HG03196 (cell line): Measurements from ENCODE around the gene PDYN.
"Not testable (repeated sequence)": the region's sequence is repeated elsewhere in the genome, so short reads cannot be mapped to it uniquely, and the experiment has no call there.

Experiments used
- ATAC-seq: cut with Tn5 transposase; IDR thresholded peaks from one replicate; pipeline ENCODE4 v1.9.1; 2021; ENCODE audit not compliant: unreplicated experiment

PDYN gene

DNA sequence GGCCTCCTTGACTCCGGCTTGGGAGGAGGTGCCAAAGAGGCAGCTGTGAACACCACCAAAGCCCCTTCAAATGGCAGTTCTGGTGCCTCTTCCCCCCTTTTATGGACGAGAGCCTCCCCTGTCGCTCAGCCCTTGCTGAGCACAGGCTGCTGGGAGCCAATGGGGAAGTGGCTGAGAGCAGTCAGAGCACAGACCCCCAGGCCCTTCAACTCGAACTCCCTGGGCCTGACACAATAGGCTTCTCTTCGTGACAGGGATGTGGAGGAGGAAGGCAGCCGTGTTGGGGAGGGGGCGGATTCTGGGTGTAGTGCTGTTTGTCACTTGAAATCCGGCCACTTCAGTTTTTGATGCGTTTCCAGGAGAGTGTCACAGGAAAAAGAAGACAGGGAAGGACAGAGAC, at the start of gene PDYN:
Gene PDYN (minus strand): TSS at position 73 of the 400 bp plus-strand sequence. CDS start 10,974 bp downstream, outside the sequence.
- ATAC-seq: no peak

- ATAC-seq: no peak
Measured at GRCh38 chr20:2042400-2042799, 48.5 kb upstream of the PDYN start.

DNA sequence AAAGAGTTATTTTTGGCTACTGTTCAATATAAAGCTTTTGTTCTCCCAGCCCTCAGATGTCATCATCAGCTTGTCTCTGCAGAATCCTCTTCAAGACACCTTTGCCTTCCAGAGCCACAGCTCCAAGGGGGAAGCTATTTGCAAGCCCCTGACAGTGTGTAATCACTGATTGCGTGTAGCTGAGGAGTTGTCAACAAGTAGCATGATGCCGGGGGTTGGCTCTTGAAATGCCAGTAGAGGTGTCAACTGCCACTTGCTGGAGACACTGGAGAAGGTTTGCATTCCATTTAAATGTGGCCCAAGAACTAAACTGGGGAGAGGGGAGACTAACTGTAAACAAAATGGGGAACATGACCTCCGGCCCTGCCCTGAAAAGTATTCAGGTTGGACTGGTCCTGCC, 44.3 kb upstream of the PDYN start:
- ATAC-seq: no peak

DNA sequence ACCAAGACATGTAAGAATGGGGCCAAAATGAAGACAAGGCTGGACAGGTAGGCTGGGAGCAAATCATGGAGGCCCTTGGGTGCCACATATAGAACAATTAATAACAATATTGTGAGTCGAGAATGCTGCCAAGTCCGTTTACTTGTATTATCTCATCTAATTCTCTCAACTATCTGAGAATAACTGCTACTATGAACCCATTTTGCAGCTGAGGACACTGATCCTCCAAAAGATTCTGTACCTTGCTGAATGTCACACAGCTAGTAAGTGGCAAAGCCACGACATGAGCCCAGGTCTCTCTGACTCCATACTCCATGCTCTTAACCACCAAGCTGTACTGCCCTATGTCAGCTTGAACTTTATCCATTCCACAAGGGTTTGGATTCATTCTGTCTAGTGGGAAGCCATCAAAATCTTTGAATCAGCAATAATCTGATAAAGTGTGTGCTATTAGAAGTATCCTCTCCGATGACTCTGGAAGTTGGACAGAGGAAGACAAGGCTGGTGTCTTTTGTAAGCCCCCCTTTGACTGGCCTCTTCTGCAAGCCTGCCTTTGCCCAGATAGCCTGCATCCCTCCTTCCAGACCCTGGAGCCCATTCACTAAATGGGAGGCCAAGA, 43.5 kb upstream of the PDYN start:
- no peak for ATAC-seq

DNA sequence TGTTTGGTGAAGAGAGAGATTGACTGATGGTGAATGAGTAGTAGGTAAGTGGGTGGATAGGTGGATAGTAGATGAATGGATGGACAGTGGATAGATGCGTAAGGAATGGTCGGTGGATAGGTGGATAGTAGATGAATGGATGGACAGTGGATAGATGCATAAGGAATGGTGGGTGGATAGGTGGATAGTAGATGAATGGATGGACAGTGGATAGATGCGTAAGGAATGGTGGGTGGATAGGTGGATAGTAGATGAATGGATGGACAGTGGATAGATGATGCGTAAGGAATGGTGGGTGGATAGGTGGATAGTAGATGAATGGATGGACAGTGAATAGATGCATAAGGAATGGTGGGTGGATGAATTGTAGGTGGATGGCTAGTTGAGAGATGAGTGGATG, 42.5 kb upstream of the PDYN start:
- ATAC-seq: not testable (repeated sequence)

GRCh38 chr20:2032168-2032567, 38.3 kb upstream of the PDYN start:
- ATAC-seq: no peak

DNA sequence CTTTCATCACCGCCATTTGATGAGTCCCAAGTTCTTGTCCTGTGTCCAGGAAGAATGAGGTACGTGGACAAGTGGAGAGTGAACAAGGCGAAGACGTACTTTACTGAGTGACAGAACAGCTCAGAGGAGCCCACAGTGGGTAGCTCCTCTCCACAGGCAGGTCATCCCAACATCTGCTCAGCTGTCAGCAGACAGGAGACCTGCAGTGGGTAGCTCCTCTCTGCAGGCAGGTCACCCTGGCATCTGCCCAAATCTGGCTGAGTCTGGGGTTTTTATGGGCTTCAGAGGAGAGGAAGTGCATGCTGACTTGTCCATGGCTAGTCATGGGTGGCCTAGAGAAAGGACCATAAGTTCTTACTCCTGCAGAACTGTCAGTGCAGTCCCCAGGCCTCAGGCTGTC, 32.7 kb upstream of the PDYN start:
- no peak for ATAC-seq

DNA sequence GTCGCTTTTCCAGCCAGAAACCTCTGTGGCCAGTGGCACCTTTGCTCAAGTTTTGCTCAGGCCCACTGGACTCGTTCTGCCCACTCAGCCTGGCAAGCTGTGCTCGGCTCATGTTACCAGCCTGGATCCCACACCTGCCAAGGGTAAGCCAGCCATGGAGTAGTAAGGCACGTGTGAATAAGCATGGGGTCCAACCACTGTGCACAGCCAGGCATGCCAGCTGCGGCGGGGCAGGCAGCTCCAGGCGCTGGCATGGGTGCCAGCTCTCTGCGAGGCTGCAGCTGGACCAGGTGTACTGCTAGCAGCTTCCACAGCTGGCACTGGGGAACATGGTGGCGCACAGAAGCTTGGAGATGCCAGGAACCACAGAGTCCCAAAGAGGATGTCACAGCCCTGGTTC, 32.1 kb upstream of the PDYN start:
- ATAC-seq: no peak

GRCh38 chr20:2023151-2023550, 29.3 kb upstream of the PDYN start:
- no peak for ATAC-seq

GRCh38 chr20:2022163-2022562, 28.3 kb upstream of the PDYN start:
- no peak for ATAC-seq

- no peak for ATAC-seq
Measured at GRCh38 chr20:2010533-2010932, 16.7 kb upstream of the PDYN start.

GRCh38 chr20:2006452-2007361, 12.8 kb upstream of the PDYN start:
- ATAC-seq: no peak

- ATAC-seq: no peak
Measured at GRCh38 chr20:2005831-2006426, 12.1 kb upstream of the PDYN start.

- no peak for ATAC-seq
Measured at GRCh38 chr20:2005359-2005758, 11.5 kb upstream of the PDYN start.

- no peak for ATAC-seq
Measured at GRCh38 chr20:2004171-2004570, 10.3 kb upstream of the PDYN start.

GRCh38 chr20:2002365-2002764, 8.5 kb upstream of the PDYN start:
- ATAC-seq: no peak

- no peak for ATAC-seq
Measured at GRCh38 chr20:2001119-2001518, 7.3 kb upstream of the PDYN start.

DNA sequence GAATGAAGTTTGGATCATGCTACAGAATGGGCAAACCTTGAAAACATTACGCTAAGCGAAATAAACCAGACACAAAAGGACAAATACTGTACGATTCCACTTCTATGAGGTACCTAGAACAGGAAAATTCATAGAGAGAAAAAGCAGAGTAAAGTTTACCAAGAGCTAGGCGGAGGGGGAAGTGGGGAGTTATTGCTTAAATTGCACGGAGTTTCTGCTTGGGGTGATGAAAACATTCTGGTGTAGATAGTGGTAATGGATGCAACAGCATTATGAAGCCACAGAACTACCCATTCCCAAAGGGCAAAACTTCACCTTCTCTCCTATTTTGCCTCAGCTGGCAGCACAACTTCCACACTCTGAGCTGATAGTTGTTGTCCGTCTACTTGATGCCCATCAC, 6.4 kb upstream of the PDYN start:
- ATAC-seq: no peak

GRCh38 chr20:1998715-1999114, 4.9 kb upstream of the PDYN start:
- ATAC-seq: no peak

DNA sequence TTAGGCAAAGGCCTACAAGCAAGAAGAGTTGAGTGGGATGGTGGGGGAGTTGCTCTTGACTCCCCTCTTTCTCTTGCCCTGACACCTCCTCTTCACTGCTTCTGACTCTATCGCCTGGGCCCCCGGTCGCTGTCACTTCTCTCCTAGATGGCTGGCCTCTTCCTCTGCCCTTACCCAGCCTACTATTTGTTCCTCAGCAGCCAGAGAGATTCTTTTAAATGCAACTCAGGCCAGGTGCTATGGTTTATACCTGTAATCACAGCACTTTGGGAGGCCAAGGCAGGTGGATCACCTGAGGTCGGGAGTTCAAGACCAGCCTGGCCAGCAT, 4.3 kb upstream of the PDYN start:
- ATAC-seq: no peak

- ATAC-seq: no peak
Measured at GRCh38 chr20:1997483-1998192, 3.8 kb upstream of the PDYN start.
